Measurements from ENCODE around the gene CHPT1. TPM values are rescaled to one million over a fixed set of nuclear protein-coding genes. Genes with fewer than 3 reads are reported as not detected.
A peak's percentile ranks its signal among the peaks of the same experiment; 100 is the strongest.

The CHPT1 gene
- total and polyA plus RNA-seq, 2 of the 13 experiments (the other 11 are each of a cell fraction or from before 2014, with no cell fraction given), result 117 to 178 TPM

- WGBS (ENCODE audit: low lambda C conversion rate), result 94% methylated on average over 5 of the region's 5 CpGs
- in situ Hi-C loops (cut with HindIII; ENCODE audit: extremely low pct_ligation_motif_present, low pct_unique_long_range_greater_than_20kb), result no loop called here
- H3K27me3 ChIP-seq (ENCODE audit: control insufficient read depth in 1 of 2, insufficient read depth in 2 of 2, low read length in 2 of 2), result no peaks in the 10 kb centered on the region
- no peak for ATAC-seq
- H3K4me1 ChIP-seq (ENCODE audit: insufficient read depth, low read length), result no peaks in the 10 kb centered on the region
- H2AFZ ChIP-seq (ENCODE audit: low read length), result no peak overlapping the region
- no peaks in the 10 kb centered on the region for H3K9me3 ChIP-seq (ENCODE audit: low read length)
- TF ChIP-seq THRA (CRISPR knock-in tag; IDR thresholded peaks at IDR 0.05; ENCODE audit: borderline replicate concordance) (no peak), POLR2A (IDR thresholded peaks at IDR 0.05; ENCODE audit: insufficient read depth in 1 of 2, low read depth in 2 of 2, low read length in 2 of 2) (peak in 1 of 2 experiments; percentile 5; a peak in 1 of 4 replicates)
- FAIRE-seq, result no peak
- H3K9ac ChIP-seq (ENCODE audit: insufficient read depth, low read depth, low read length), result no peak overlapping the region
- H3K4me3 ChIP-seq (replicated peaks in 1 of 3; ENCODE audit: insufficient read depth in 1 of 3, low read depth in 2 of 3, low read length in 3 of 3), result no peak overlapping the region
- BruUV-seq (replicated peaks), result no TSS peak
- ChIA-PET POLR2A (no interaction called here), CTCF (ENCODE audit: low intra/inter-chr PET ratio, low total read pairs) (no interaction called here)
- H3K4me2 ChIP-seq (ENCODE audit: low read depth, low read length), result no peak overlapping the region
- no peaks in the 10 kb centered on the region for H4K20me1 ChIP-seq (ENCODE audit: insufficient read depth, low read length)
- DNase-seq (ENCODE audit: low spot score), result no peak
- no peak overlapping the region for H3K27ac ChIP-seq (ENCODE audit: extremely low read length, insufficient read depth, low read length)
- peaks cover 17 to 44% of the 10 kb centered on the region in 2 experiments for H3K36me3 ChIP-seq (replicated peaks in 1 of 2; ENCODE audit: control insufficient read depth in 1 of 2, insufficient read depth in 2 of 2, low read length in 2 of 2)
- intact Hi-C loops (cut with micrococcal nuclease; ENCODE audit: unreplicated experiment), result no loop called here
- H3K79me2 ChIP-seq (ENCODE audit: insufficient read depth, low read length), result no peaks in the 10 kb centered on the region
Observed at GRCh38 chr12:101740980-101741379, 43.5 kb downstream of the CHPT1 start.

GRCh38 chr12:101743242-101743641 is 45.8 kb downstream of the CHPT1 start:
- no peaks in the 10 kb centered on the region for H3K79me2 ChIP-seq (ENCODE audit: insufficient read depth, low read length)
- CTCF ChIA-PET (ENCODE audit: low intra/inter-chr PET ratio, low total read pairs), result no interaction called here
- FAIRE-seq, result no peak
- no peak overlapping the region for H2AFZ ChIP-seq (ENCODE audit: low read length)
- TF ChIP-seq ERF (CRISPR knock-in tag; IDR thresholded peaks at IDR 0.05) (no peak), PBX2 (CRISPR knock-in tag; IDR thresholded peaks at IDR 0.05) (no peak), USF2 (IDR thresholded peaks at IDR 0.05; ENCODE audit: low read depth, low read length) (no peak), USF2 (CRISPR knock-in tag; IDR thresholded peaks at IDR 0.05; ENCODE audit: borderline replicate concordance) (no peak), ZNF121 (CRISPR knock-in tag; IDR thresholded peaks at IDR 0.05) (no peak)
- intact Hi-C loops (cut with micrococcal nuclease; ENCODE audit: unreplicated experiment) (no loop called here), in situ Hi-C loops (cut with HindIII; ENCODE audit: extremely low pct_ligation_motif_present, low pct_unique_long_range_greater_than_20kb) (no loop called here)
- 97% methylated on average over 1 of the region's 1 CpG for WGBS (ENCODE audit: low lambda C conversion rate)
- H3K4me3 ChIP-seq (replicated peaks in 1 of 3; ENCODE audit: insufficient read depth in 1 of 3, low read depth in 2 of 3, low read length in 3 of 3), result no peak overlapping the region
- no peak overlapping the region for H3K27ac ChIP-seq (ENCODE audit: extremely low read length, insufficient read depth, low read length)
- POLR2A ChIA-PET, result no interaction called here
- BruUV-seq (replicated peaks), result no TSS peak
- no peak overlapping the region for H3K9ac ChIP-seq (ENCODE audit: insufficient read depth, low read depth, low read length)
- no peaks in the 10 kb centered on the region for H4K20me1 ChIP-seq (ENCODE audit: insufficient read depth, low read length)
- ATAC-seq, result no peak
- DNase-seq (ENCODE audit: low spot score), result no peak
- H3K4me1 ChIP-seq (ENCODE audit: insufficient read depth, low read length), result no peaks in the 10 kb centered on the region
- peaks cover 17 to 52% of the 10 kb centered on the region in 2 experiments for H3K36me3 ChIP-seq (replicated peaks in 1 of 2; ENCODE audit: control insufficient read depth in 1 of 2, insufficient read depth in 2 of 2, low read length in 2 of 2)
- H3K4me2 ChIP-seq (ENCODE audit: low read depth, low read length), result no peak overlapping the region
- no peaks in the 10 kb centered on the region for H3K9me3 ChIP-seq (ENCODE audit: low read length)
- no peaks in the 10 kb centered on the region for H3K27me3 ChIP-seq (ENCODE audit: control insufficient read depth in 1 of 2, insufficient read depth in 2 of 2, low read length in 2 of 2)
